ENCODE results near the gene EVI2A.

- TF ChIP-seq ZNF460 (CRISPR knock-in tag; IDR thresholded peaks at IDR 0.05; ENCODE audit: borderline replicate concordance) (no peak), CTCF (CRISPR knock-in tag; IDR thresholded peaks at IDR 0.05) (no peak), PBX2 (CRISPR knock-in tag; IDR thresholded peaks at IDR 0.05) (no peak), EP300 (IDR thresholded peaks at IDR 0.05; ENCODE audit: low read depth in 2 of 2, low read length in 2 of 2) (no peak), EP300 (CRISPR knock-in tag; IDR thresholded peaks at IDR 0.05; ENCODE audit: borderline replicate concordance) (no peak), KDM3A (CRISPR knock-in tag; IDR thresholded peaks at IDR 0.05; ENCODE audit: low read depth) (no peak), SMC3 (IDR thresholded peaks at IDR 0.05; ENCODE audit: low read length) (no peak), NFE2L1 (CRISPR knock-in tag; IDR thresholded peaks at IDR 0.05; ENCODE audit: borderline replicate concordance) (no peak), TCF12 (IDR thresholded peaks at IDR 0.05) (no peak), TCF12 (CRISPR knock-in tag; IDR thresholded peaks at IDR 0.05) (no peak), SATB2 (CRISPR knock-in tag; IDR thresholded peaks at IDR 0.05) (no peak), ZBTB7A (CRISPR knock-in tag; IDR thresholded peaks at IDR 0.05) (no peak)
Measured at GRCh38 chr17:31309556-31309955, 11.9 kb downstream of the EVI2A start.

Data from HepG2 (cell line).